Left renal pelvis (tissue), 4 donors: ENCODE results near the gene CUX1. TPM values are rescaled to one million over a fixed set of nuclear protein-coding genes. Genes with fewer than 3 reads are reported as not detected.

Experiments
- DNase-seq, 4 donors: peaks; one replicate each; pipeline ENCODE4 v3.0.0-alpha.2; 2013; ENCODE audit warnings: low read depth in 4 of 4, low spot score in 3 of 4
- polyA plus RNA-seq, 4 donors: library from polyadenylated mRNA; unstranded; fragments of 120-200 nt; gene quantifications; one replicate each; pipeline ENCODE4 v1.2.1, GENCODE V29; 2013; ENCODE audit not compliant: insufficient read length in 4 of 4

The CUX1 gene
- polyA plus RNA-seq, 4 donors = 66.7 to 114 (median 96.4) TPM

DNA sequence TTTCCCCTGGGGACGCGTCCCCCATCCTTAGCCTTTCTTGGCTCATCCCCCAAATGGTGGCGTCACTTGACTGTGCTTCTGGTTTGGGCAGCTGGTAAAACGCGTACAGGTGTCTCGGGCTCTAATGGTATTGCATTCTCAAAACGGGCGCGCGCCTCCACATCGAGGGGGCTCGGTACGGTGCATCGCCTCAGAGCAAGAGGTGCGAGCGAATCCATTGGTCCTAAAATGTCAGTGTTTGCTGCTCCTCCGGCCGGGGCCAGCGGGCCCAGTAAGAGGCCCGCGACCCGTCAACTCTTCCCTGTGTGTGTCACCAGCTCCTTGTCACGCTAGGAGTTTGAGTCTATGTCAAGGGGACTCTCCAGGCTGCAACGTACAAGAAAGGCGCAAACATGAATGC, 378.6 kb downstream of the CUX1 start:
- DNase-seq = no peak

DNA sequence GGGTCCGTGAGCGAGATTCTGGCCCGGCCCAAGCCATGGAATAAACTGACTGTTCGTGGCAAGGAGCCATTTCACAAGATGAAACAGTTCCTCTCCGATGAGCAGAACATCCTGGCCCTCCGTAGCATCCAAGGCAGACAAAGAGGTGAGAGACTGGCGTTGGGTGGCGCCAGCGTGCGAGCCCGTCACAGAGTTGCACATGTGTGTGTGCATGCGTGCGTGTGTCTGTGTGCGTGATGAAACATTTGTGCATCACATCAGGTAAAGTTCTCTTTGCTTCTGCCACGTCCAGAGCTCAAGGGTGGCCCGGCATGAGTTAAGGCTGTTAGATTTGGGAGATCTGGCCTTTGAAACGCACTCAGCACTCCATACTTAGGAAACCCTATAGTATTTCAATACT, 379.7 kb downstream of the CUX1 start:
- DNase-seq = no peak

DNA sequence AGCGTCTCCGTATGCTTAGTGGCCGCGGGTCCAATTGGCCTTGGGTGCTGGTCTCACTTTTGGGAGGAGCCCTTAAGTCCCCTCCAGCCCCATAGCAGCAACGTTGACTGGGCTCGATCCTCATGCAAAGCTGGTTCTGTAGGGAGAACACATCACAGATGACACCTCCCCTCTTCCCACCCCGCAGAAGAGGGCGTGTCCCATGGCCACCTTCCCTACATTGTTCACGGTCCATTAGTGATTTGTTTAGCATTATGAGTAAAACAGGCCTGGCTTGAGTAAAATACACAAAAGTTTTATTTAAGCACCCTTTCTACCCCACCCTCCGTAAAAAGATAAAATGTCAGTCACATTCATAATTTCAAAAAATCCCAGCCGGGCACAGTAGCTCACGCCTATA, 380.2 kb downstream of the CUX1 start:
- DNase-seq = no peak

DNA sequence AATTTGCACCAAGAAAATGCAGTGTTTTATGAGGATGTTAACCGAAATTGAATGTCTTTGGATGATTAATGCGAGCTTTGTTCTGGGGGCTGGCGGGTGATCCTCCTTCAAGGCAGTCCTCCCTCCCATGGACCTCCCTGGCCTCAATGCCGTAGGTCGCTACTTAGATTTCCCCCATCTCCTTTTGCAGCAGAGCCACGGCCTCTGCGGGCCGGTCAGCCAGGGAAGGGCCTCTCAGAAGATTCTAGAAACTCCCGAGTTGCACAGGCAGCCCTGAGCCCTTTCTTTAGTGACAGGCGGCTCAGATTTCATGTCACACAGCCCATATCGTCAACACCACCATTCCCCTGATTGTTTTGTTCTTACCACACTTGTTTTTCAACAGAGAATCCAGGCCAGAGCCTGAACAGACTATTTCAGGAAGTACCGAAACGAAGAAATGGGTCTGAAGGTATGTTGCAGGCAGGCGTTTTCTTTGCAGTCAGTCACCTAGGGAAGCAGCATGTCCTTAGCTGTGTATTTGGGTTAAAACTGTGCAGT, 381.1 kb downstream of the CUX1 start:
- no peak for DNase-seq

DNA sequence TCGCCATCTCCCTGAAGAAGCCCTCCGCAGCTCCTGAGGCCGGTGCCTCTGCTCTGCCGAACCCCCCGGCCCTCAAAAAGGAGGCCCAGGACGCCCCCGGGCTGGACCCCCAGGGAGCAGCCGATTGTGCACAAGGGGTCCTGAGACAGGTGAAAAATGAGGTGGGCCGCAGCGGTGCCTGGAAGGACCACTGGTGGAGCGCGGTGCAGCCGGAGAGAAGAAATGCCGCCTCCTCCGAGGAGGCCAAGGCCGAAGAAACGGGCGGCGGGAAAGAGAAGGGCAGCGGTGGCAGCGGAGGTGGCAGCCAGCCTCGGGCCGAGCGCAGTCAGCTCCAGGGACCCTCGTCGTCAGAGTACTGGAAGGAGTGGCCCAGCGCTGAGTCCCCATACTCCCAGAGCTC, 384.1 kb downstream of the CUX1 start:
- DNase-seq = no peak

DNA sequence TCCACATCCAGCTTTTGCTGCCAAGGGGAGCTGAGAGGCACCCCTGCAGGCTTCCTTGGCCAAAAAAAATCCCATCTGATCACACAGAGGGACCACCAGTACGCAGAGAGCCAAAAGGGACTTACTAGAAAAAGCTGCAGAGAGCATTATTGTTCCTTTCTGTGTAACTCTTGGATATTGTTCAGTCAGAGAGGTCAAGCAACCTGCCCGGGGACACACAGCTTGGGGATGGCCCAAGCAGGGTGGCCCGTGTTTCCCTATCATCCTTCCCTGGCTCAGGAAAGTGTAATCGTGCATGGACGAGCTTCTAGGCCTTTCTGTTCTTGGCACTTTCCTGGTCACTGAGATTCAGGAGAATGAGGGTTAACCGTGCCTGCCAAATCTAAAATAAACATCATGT, 385.1 kb downstream of the CUX1 start:
- no peak for DNase-seq

DNA sequence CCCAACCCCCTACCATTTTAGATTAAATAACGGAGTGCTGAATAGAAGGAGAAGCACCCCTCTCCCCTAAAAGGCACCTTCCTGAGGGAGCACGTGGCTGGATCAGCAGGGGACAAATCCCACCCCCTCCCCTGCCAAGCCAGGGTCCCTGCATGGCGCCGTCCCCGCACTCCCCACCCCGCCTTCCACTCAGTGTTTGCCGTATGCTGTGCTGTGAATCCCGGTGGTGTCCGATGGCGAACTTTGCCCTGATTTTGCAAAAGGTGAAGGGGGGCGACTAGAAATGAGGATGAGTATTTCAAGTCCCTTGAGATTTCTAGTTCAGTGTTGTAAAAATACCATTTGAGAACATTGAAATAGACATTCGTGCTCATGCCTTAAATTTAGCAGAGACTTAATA, 385.8 kb downstream of the CUX1 start:
- no peak for DNase-seq

DNA sequence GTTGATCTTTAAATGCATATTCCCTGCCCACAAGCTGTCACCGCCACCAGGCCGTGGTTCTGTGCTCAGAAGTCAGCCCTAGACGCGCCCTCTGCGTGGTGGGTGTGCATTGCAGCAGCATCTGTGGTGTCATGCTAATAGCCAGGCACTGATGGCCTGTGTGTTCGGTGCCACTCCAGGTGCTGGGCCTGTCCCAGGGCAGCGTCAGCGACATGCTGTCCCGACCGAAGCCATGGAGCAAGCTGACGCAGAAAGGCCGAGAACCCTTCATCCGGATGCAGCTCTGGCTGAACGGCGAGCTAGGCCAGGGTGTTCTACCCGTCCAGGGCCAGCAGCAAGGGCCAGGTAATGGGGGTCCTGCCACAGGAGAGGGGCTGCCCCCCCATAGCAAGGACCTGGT, 386.8 kb downstream of the CUX1 start:
- no peak for DNase-seq

DNA sequence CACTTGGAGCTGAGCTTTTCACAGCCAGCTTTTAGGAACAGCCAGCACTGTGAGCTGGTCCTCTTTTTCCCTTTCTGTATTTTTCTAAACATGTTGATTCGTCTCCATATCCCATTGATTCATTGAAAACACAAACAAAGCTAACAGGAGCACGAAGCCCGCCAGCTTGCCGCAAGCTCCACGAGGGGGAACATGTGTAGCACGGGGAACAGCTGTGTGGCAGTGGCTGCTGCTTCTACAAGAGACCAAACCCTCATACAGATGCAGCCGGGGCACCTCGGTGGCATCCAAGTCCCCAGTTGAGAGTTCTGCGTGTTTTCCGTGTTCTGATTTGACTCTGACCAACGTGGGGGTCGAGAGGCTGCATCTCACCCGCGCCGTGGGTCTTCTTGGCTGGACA, 388.5 kb downstream of the CUX1 start:
- no peak for DNase-seq

DNA sequence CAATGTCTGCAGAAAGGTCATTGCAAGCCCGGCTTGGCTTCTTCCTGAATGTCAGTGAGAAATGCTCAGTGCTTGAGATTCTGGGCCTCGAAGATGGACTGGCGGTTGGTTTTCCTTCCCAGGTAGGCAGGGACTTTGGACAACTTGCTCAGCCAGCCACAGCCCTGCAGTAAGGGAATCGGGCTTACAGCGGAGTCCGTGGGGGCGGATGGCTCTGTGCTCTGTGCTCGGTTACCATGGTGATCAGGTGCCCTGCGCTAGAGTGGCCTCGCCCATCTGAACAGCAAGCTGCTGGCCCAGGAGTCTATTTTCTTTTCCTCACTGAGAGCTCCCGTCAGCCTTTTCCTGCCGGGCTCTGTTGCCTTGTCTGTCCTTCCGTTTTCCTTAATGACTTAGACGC, 391.4 kb downstream of the CUX1 start:
- peak; percentile 14 to 41 (median 27) for DNase-seq

DNA sequence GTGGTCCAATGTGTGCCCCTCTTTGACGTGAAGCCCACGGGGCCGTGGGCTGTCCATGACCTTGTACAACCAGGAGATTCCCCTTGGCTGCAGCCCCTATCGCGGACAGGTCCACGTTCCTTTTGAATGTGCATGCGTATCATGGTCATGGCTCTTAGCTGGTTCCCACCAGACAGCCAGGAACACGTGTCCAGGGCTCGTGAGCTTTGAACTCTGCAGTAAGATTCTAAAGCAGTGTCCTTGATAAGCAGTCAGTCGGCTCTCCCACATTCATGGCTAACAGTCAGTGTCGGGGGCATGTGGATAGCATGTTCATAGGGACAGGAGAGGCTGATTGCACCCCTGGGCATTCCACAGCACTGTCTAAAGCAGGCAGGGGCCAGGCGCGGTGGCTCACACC, 393.4 kb downstream of the CUX1 start:
- no peak for DNase-seq

DNA sequence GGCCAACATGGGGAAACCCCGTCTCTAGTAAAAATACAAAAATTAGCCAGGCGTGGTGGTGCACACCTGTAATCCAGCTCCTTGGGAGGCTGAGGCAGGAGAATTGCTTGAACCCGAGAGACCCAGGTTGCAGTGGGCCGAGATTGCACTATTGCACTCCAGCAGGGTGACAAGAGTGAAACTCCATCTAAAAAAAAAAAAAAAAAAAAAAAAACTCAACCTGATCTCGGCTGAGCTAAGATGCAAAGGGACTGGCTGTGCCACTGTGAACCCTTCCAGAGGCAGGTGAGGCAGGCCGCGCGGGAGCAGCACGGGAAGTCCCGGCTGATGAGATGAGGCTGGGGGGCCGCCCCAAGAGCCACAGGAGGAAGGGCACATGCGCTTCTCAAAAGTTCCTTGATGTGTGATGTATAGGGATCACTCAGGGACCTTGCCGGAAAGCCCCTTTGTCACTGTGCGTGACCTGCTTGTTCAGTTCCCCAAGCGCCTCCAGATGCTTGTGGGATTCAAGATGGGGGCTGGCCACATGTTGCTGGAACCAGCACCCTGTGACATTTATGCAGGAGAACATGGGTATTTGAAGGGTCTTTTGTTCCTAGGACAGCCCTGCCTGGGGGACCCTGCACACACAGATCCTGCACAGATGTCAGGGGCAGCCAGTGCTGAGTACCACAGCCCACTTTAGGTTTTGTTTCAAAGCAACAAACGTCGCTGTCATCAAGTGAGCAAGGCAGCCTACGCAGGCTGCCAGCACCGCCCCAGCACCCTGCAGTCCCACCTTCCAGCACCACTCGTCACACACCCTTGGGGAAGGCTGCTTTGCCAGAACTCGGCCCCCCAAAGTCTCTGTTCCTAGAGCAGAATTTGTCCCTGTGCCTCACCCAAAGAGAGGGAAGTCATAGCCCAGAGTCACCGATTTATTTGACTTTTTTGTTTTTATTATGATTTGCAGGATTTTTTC, 394.4 kb downstream of the CUX1 start:
- no peak for DNase-seq

DNA sequence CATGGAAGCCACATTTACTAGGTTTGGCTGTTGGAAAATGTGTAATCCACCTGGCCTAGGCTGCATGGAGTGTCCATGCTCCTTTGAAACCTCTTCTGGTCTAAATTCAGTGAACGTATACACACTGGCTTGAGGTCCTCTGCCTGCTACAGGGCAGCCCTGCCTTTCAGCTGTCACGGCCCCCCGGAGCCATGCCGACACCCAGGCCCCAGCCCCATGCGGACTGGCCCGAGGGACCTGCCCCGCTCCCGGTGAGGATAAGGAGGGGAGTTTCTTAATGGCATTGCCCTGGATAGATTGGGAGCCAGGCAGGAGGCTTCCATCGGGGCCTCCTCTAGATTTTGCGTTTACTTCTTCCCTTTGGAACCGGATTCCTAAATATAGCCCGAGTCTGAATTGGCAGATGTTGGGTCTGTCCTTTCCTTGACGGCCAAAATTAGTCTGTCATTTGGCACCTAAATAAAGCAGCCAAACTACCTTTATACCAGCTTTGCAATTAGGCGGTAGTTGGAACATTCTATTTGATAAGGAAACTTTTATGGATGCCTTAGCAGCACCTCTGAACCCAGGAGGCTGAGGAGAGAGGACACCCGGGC, 397.1 kb downstream of the CUX1 start:
- DNase-seq = no peak

DNA sequence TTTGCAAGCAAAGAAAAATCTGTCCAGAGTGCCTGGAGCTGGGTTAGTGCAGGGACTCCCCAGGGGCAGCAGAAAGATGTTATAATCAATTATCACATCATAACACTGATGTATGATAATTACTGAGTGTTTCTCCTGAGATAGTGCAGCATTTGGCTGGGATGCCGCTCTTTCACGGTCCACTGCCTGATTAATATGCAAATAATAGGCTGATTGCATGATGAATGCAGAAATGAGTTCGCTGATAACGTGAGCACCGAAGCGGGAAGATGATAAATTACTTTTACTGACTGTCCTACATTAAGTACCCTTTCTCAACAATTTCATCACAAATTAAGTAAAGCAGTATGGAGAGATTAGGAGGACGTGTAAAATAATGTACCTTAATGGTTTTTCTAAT, 397.8 kb downstream of the CUX1 start:
- no peak for DNase-seq

DNA sequence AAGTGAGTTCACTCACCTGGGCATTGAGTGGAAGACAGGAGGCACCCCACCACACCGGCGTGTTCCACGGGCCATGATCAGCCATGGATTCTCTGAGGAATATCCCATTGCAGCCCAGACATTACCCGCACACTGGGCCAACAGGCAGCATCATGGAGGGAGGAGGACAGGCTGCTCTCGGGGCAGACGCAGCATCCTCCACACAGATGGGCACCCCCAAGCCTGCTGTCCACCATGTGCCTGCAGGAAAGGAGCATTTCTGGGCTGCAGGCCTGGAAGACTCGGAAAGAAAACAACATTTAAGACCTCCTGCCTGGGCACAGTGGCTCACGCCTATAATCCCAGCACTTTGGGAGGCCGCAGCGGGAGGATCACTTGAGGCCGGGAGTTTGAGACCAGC, 398.3 kb downstream of the CUX1 start:
- no peak for DNase-seq

DNA sequence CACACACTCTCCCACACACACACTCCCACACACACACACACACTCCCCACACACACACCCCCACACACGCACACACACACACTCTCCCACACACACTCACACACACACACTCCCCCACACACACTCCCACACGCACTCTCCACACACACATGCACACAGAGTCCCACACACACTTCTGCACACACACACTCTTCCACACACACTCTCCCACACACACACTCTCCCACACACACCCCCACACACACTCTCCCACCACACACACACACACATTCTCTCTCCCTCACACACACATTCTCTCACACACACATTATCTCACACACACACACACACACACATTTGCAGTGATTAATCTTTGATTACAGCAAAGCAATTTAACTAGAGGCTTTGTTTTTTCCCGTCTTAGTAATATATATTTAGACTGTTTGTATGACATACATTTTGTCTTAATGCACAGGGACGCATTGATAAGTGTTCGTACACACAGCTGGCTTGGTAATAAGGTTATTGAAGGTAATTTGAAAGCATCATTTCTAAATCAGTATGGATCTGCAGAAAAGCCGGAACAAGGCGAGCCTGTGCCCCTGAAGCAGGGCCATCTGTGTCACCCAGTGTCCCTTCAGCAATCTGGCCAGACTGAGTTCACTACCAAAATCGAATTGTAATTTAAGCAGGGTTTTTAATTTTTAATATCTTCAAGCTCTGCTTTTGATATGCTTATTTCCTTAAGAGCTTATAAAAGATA, 399.3 kb downstream of the CUX1 start:
- DNase-seq = no peak

DNA sequence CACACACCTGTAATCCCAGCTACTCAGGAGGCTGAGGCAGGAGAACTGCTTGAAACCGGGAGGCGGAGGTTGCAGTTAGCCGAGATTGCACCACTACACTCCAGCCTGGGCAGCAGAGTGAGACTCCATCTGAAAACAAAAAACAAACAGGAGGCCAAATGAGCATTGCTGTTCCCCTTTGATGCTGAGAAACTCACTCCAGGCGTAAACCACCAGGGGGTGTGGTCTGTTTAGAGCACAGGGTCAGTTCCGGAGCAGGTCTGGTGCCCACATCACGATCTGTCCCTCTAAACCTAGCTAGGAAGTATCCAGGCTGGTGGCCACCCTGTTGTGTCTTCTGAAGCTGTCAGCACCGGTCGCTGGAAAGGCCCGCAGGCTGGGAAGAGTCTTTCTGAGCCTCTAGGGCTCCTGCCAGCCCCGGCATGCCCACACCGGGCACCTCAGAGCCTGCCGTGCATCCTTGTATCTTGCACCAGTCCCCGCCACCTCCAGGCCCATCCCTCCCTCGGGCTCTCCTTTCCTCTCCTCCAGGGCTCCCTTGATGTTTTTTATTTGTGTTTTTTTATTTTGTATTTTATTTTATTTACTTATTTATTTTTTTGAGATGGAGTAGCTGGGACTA, 402.9 kb downstream of the CUX1 start:
- DNase-seq = no peak

DNA sequence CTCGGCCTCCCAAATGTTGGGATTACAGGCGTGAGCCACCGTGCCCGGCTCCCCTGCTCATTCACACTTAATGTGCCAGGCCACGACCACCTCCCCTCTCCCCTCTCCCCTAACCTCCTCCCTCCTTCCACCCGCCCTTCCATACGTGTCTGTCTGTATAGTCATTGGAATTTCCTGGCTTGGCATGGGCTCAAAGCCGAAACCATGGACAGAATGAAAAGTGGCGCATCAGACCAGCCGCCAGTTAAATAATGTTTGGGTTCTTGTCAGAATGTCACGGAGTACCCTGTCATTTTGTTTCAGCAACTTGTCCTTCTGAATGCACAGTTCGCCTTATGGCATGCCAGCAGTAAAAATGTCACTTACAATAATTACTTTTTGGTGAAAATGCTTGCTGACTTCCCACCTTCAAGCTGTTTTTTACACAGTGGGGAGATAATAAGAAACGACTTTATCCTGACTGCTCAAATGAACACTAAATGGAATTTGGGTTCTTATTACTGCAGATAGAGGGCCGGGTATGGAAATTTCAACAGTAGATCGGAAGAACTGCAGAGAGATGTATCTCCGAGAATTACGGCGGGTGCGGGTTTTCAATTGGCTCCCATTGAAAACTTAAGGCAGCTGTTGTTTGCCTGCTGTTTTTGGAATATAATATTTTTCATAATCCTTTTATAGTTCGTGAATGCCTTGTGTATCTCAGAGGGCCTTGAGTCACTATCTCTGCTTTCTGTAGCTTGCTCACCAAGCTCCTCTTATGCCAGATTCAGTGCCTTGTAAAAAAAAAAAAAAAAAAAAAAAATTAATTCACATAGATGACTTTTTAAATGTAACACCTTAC, 403.8 kb downstream of the CUX1 start:
- DNase-seq = no peak

DNA sequence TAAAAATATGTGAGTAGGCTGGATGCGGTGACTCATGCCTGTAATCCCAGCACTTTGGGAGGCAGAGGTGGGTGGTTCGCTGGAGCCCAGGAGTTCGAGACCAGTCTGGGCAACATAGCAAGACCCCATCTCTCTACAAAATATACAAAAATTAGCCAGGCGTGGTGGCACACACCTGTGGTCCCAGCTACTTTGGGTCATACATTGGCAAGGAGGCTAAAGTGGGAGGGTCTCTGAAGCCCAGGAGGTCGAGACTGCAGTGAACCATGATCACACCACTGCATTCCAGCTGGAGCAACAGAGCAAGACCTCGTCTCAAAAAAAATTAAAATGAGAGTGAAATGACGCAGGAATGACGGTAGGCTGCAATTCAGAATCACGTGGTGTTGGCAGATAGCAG, 404.5 kb downstream of the CUX1 start:
- DNase-seq = no peak

DNA sequence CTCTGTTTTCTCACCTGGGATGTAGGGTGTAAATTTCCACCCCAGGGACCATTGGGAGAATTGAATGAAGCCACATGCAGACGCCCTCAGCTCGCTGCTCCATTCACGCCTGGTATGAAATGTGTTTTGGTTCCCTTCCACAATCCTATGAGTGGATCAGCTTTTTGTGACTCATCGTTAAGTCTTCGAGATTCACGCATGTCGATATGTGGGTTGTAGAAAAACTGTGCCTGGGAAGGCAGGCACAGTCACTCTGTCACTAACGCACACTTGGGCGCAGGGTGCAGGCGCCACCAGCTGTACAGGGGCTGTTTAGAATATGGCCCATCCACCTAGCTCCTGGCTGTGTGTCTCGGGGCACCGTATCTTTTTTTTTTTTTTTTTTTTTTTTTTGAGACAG, 405.0 kb downstream of the CUX1 start:
- no peak for DNase-seq
